Fibroblast of mammary gland (primary cell): ENCODE results near the gene TTC33.
A peak's percentile ranks its signal among the peaks of the same experiment; 100 is the strongest.

ENCODE experiments used
- DNase-seq: peaks from one replicate; pipeline ENCODE4 v3.0.0-alpha.2; 2010; ENCODE audit warnings: low read depth
- H3K4me3 ChIP-seq: 2 replicates; pipeline ENCODE4 v1.5.1; 2011; ENCODE audit warnings: low read depth, mild to moderate bottlenecking, low read length, moderate library complexity; ENCODE audit not compliant: control insufficient read depth
- TF ChIP-seq, protein P1 (sequence below): conservative IDR thresholded peaks from 2 replicates; pipeline ENCODE4 v1.5.1; 2011; ENCODE audit warnings: low read depth, low read length, inconsistent platforms; ENCODE audit not compliant: control insufficient read depth, insufficient read depth

TTC33 gene

DNA sequence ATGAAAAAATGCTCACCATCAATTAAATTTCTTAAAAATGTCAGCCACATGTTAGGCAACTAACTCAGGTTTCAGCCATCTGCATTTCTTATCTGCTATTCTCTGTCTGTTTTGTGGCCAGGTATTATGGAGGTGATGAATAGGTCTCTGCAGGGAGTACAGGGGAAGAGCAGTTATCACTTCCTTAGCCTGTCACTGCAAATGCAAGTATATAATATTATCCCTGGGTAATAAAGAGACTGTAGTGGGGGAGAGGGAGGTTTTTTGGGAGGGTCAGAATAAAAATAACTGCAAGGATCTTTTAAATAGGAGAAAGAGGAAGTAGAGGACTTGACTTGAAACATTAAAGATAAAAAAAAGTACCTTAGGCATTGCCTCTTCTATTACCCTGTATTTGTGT lies 125.6 kb downstream of the TTC33 start:
- TF ChIP-seq, protein P1, sequence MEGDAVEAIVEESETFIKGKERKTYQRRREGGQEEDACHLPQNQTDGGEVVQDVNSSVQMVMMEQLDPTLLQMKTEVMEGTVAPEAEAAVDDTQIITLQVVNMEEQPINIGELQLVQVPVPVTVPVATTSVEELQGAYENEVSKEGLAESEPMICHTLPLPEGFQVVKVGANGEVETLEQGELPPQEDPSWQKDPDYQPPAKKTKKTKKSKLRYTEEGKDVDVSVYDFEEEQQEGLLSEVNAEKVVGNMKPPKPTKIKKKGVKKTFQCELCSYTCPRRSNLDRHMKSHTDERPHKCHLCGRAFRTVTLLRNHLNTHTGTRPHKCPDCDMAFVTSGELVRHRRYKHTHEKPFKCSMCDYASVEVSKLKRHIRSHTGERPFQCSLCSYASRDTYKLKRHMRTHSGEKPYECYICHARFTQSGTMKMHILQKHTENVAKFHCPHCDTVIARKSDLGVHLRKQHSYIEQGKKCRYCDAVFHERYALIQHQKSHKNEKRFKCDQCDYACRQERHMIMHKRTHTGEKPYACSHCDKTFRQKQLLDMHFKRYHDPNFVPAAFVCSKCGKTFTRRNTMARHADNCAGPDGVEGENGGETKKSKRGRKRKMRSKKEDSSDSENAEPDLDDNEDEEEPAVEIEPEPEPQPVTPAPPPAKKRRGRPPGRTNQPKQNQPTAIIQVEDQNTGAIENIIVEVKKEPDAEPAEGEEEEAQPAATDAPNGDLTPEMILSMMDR, result no peak
- no peak overlapping the region for H3K4me3 ChIP-seq
- no peak for DNase-seq

DNA sequence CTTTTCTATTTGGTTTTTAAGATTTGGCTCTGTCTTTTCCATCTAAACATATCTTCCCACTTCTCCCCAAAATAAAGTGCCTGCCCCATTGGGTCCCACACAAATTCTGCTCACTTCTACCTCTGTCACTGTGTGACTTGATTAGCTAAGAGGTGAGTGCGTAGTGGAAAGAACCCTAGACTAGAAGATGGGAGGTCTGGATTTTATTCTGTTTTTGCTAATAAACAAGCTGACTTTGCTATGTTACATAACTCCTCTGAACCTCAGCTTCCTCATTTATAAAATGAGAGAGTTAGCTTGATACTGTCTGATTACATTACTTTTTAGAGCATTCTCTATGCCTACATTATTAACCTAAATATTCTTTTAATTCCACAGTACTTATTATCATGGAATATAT lies 127.4 kb downstream of the TTC33 start:
- TF ChIP-seq, protein P1, result no peak
- H3K4me3 ChIP-seq, result no peak overlapping the region
- DNase-seq, result no peak

DNA sequence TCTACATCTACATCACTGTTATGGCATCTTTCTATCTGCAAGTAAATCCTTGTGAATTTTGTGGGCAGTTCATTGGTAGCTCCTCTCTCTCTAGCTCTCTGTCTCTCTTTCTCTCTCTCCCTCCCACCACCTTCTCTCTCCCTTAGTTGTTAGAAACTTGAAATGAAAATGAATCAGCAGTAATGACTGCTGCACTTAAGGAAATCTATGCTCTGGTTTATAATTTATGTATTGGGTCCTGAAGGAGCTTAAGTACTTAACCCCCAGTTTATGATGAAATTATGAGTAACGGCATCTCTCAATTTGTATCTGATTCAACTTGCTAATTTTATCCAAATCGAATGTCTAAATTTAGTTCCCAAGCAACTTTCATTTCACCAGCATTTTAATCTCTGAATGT lies 128.1 kb downstream of the TTC33 start:
- TF ChIP-seq, protein P1, result no peak
- peak; percentile 48 for DNase-seq
- H3K4me3 ChIP-seq, result no peak overlapping the region

DNA sequence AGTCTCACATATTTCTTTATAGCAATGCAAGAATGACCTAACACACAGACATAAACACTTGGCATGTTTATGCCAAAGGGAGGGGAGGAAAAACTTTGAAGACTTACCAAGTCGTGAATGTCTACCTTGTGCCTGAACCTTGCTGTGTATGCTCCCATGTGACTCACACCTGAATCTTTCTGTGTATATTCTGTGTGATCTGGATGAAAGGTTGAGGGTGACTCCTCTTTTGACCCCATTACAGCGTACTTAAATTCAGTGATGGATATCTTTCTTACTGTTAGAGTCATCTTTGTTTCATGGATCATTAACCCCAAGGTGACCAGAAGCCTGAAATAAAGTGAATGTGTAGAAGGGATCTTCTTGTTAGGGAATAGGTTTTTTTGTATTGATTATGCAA lies 129.0 kb downstream of the TTC33 start:
- TF ChIP-seq, protein P1, result no peak
- H3K4me3 ChIP-seq, result no peak overlapping the region
- DNase-seq, result no peak

DNA sequence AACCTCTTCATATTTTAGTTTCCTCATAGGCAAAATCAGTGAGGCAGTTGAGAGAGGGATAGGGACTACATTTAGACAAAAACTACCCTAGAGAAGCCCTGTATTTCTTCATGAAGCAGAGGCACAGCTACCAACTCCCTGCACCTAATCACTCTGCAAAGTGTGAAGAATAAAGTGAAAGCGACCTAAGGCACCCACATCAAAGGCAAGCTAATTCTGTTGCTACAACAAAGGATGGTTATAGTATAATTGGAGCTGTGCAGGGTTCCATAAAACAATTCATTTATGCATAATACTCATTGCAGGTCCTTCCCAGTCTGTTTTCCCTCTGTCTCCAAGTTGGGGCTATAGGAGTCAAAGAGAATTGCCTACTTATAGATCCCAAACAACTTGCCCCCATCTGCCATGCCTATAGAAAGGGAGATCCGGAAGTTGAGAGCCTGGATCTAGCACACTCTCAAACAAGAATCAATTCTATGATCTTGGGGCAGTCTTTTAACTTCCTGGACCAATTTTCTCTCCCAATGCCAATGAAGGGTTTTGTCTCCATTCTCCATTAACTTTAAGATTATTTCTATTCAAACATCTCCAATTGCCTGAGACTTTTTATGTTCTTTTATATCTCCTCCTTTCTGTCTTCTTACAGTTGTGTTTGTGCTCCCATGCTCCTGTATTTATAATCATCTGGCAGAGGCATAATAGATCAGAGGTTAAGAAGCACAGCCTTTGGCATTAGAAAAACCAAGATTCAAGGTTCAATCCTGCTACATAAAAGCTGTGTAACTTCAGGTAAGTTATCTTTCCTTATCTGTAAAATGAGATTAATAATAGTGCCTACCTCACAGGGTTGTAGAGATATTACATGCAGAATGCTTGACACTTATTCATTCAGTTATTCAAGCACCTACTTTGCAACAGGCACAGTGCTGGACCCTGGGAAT lies 132.0 kb downstream of the TTC33 start:
- DNase-seq, result no peak
- TF ChIP-seq, protein P1, result no peak
- H3K4me3 ChIP-seq, result no peak overlapping the region

DNA sequence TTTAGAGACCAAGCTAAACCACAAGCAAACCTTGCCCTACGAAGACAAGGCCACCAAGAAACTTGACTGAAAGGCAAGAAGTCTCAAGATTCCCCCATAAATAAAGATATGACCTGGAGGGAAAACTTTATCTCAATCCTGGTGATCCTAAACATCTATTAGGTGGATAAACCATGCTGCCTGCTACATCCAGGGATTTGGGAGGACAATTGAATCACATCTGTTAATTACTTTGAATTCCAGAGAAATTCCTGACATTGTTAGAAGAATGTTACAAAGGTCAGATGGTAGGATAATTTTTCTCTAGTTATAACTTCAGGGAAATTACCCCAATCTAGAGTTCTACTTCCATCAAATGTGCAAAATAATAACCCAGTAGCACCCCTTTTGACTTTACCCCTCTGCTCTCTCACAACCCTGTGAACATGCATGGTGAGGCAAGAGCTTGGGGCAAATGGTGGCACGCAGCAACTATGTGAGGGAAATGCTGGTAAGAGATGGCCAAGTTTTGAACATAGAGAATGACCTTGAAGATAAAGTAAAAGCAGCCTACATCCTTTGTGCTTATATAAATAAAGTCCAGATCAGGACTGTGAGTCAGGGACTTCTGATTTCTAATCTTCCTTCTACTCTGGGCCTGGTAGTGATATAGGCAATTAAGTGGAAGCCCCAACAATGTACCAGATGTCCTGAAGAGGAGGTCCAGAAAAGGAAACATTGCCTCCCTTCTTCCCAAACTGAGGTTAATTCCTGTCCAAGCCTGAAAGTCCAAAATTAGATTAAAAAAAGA lies 133.1 kb downstream of the TTC33 start:
- no peak for DNase-seq
- TF ChIP-seq, protein P1, result no peak
- H3K4me3 ChIP-seq, result no peak overlapping the region
